Dermis blood vessel endothelial cell (primary cell): ENCODE data around the gene UNC93B1. TPM values are rescaled to one million over a fixed set of nuclear protein-coding genes. Genes with fewer than 3 reads are reported as not detected.

ENCODE experiments used
- DNase-seq: peaks from one replicate; pipeline ENCODE4 v3.0.0; 2010
- total RNA-seq: library from RNA; depleted of rRNA; stranded (reverse); fragments of >200 nt; gene quantifications from 2 replicates; pipeline ENCODE4 v1.2.3, GENCODE V29; 2014

UNC93B1 gene
- total RNA-seq, 1 donor from 2014 or later = 23.3 TPM

GRCh38 chr11:68022531-68022930 is 18.6 kb upstream of the UNC93B1 start:
- no peak for DNase-seq

GRCh38 chr11:68021167-68021787 is 17.4 kb upstream of the UNC93B1 start:
- DNase-seq = peak; percentile 45

- peak; percentile 62 for DNase-seq
Observed at GRCh38 chr11:68020575-68020974, 16.7 kb upstream of the UNC93B1 start.

GRCh38 chr11:68019486-68019885 is 15.6 kb upstream of the UNC93B1 start:
- no peak for DNase-seq

- DNase-seq = no peak
Observed at GRCh38 chr11:68018730-68019190, 14.9 kb upstream of the UNC93B1 start.

- DNase-seq = no peak
Observed at GRCh38 chr11:68017980-68018729, 14.3 kb upstream of the UNC93B1 start.

- DNase-seq = no peak
Observed at GRCh38 chr11:68016904-68017817, 13.3 kb upstream of the UNC93B1 start.

GRCh38 chr11:68016161-68016903 is 12.4 kb upstream of the UNC93B1 start:
- no peak for DNase-seq

- DNase-seq = no peak
Observed at GRCh38 chr11:68015467-68015866, 11.6 kb upstream of the UNC93B1 start.

- DNase-seq = no peak
Observed at GRCh38 chr11:68014947-68015447, 11.1 kb upstream of the UNC93B1 start.

GRCh38 chr11:68014157-68014946 is 10.5 kb upstream of the UNC93B1 start:
- DNase-seq = peak; percentile 65

- DNase-seq = no peak
Observed at GRCh38 chr11:68013611-68014156, 9.8 kb upstream of the UNC93B1 start.

- DNase-seq = no peak
Observed at GRCh38 chr11:68012843-68013610, 9.1 kb upstream of the UNC93B1 start.

- DNase-seq = no peak
Observed at GRCh38 chr11:68012044-68012842, 8.3 kb upstream of the UNC93B1 start.

- DNase-seq = no peak
Observed at GRCh38 chr11:68011051-68011943, 7.4 kb upstream of the UNC93B1 start.

GRCh38 chr11:68010090-68011041 is 6.5 kb upstream of the UNC93B1 start, which contains the start of gene ALDH3B1:
ALDH3B1 (plus strand) TSS chr11:68010327; CDS start chr11:68015298, 4,971 bp downstream.
- DNase-seq = peak; percentile 14
